Measurements from ENCODE around the gene LAMB3. TPM values are rescaled to one million over a fixed set of nuclear protein-coding genes. Genes with fewer than 3 reads are reported as not detected.

The LAMB3 gene
- total RNA-seq, 1 experiment from 2014 or later: 0.28 TPM

GRCh38 chr1:209667103-209667502 lies 14.9 kb upstream of the LAMB3 start:
- Histone ChIP-seq H3K79me2 (ENCODE audit: insufficient read depth, low read length) (no peaks in the 10 kb centered on the region), H3K23ac (ENCODE audit: insufficient read length, low read depth, low read length) (no peak overlapping the region), H2AFZ (ENCODE audit: low read length) (no peak overlapping the region), H2BK5ac (ENCODE audit: insufficient read length, low read length) (no peak overlapping the region), H3K9ac (ENCODE audit: extremely low read depth, insufficient read length, low read length) (no peak overlapping the region), H2BK12ac (ENCODE audit: insufficient read length, low read depth, low read length) (no peak overlapping the region), H3K4ac (ENCODE audit: low read depth, low read length) (no peak overlapping the region), H3K9me3 (ENCODE audit: control insufficient read depth, low read depth, low read length) (no peaks in the 10 kb centered on the region), H3K23me2 (ENCODE audit: insufficient read length, low read depth, low read length, poor library complexity, severe bottlenecking) (no peaks in the 10 kb centered on the region), H4K91ac (ENCODE audit: insufficient read length, low read depth, low read length) (no peak overlapping the region), H3T11ph (ENCODE audit: low read length) (no peak overlapping the region), H3K4me1 (ENCODE audit: insufficient read depth, low read length) (no peaks in the 10 kb centered on the region), H3K27me3 (ENCODE audit: insufficient read depth, low read length) (no peaks in the 10 kb centered on the region), H4K5ac (ENCODE audit: insufficient read length, low read depth, low read length) (no peak overlapping the region), H2BK15ac (ENCODE audit: low read depth, low read length) (no peak overlapping the region), H3K79me1 (ENCODE audit: insufficient read depth, low read depth, low read length, poor library complexity, severe bottlenecking) (no peaks in the 10 kb centered on the region), H4K8ac (replicated peaks; ENCODE audit: insufficient read length, low read depth, low read length) (no peak overlapping the region), H3K27ac (ENCODE audit: insufficient read length, low read depth, low read length) (no peak overlapping the region), H3K18ac (ENCODE audit: insufficient read length, low read depth, low read length) (no peak overlapping the region), H2AK5ac (ENCODE audit: insufficient read length, low read length) (no peak overlapping the region), H3K4me2 (ENCODE audit: insufficient read depth, insufficient read length, low read length) (no peak overlapping the region), H3K56ac (ENCODE audit: insufficient read length, low read depth, low read length) (no peak overlapping the region), H2BK20ac (ENCODE audit: low read depth, low read length, poor library complexity, severe bottlenecking) (no peak overlapping the region), H3K14ac (ENCODE audit: insufficient read depth, low read length) (no peak overlapping the region), H2BK120ac (ENCODE audit: low read depth, low read length, poor library complexity, severe bottlenecking) (no peak overlapping the region), H4K20me1 (ENCODE audit: control insufficient read depth, insufficient read depth, insufficient read length) (no peaks in the 10 kb centered on the region)
- Mint-ChIP-seq H3K36me3 (ENCODE audit: insufficient read depth in 1 of 3, low read depth in 3 of 3) (no peaks in the 10 kb centered on the region), H3K9me3 (no peaks in the 10 kb centered on the region), H3K4me1 (no peaks in the 10 kb centered on the region), H3K27me3 (ENCODE audit: low read depth) (peaks cover 32% of the 10 kb centered on the region), H3K4me3 (no peak overlapping the region), H3K27ac (no peak overlapping the region)
- DNase-seq: no peak
- WGBS (ENCODE audit: extremely low coverage, insufficient read length, low lambda C conversion rate): no CpG with 5 or more reads among the region's 1 CpG
- no peak for TF ChIP-seq CTCF (conservative IDR thresholded peaks at IDR 0.05)
